ENCODE results near the gene GBP6.

DNA sequence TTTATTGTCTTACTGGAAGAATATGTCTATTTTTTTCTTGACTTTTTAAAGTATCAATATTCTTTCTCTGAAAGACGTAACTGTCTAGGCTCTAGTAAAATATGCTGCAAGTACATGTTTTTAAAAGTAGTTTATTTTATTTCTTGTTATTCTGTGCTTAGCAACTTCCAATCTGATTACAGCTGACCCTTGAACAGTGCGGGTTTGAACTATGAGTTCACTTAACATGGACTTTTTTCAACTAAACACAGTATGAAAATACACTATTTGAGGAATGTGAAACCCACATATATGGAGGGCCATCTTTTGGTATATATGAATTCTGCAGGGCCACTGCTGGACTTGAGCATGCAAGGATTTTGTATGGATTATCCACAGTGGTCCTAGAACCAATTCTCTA lies 26.8 kb downstream of the GBP6 start:
- TF ChIP-seq, protein P1, sequence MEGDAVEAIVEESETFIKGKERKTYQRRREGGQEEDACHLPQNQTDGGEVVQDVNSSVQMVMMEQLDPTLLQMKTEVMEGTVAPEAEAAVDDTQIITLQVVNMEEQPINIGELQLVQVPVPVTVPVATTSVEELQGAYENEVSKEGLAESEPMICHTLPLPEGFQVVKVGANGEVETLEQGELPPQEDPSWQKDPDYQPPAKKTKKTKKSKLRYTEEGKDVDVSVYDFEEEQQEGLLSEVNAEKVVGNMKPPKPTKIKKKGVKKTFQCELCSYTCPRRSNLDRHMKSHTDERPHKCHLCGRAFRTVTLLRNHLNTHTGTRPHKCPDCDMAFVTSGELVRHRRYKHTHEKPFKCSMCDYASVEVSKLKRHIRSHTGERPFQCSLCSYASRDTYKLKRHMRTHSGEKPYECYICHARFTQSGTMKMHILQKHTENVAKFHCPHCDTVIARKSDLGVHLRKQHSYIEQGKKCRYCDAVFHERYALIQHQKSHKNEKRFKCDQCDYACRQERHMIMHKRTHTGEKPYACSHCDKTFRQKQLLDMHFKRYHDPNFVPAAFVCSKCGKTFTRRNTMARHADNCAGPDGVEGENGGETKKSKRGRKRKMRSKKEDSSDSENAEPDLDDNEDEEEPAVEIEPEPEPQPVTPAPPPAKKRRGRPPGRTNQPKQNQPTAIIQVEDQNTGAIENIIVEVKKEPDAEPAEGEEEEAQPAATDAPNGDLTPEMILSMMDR (conservative IDR thresholded peaks at IDR 0.05), result no peak
- TF ChIP-seq ZFX (IDR thresholded peaks at IDR 0.05), result no peak
